NCI-H748 (cell line): Measurements from ENCODE around the gene SNX17.
"Not testable (repeated sequence)": the region's sequence is repeated elsewhere in the genome, so short reads cannot be mapped to it uniquely, and the experiment has no call there.

Experiments
- DNase-seq: peaks from one replicate; lab custom pipeline; 2025; ENCODE audit not compliant: unreplicated experiment; lab: John Stamatoyannopoulos, UW

SNX17 gene, protein sequence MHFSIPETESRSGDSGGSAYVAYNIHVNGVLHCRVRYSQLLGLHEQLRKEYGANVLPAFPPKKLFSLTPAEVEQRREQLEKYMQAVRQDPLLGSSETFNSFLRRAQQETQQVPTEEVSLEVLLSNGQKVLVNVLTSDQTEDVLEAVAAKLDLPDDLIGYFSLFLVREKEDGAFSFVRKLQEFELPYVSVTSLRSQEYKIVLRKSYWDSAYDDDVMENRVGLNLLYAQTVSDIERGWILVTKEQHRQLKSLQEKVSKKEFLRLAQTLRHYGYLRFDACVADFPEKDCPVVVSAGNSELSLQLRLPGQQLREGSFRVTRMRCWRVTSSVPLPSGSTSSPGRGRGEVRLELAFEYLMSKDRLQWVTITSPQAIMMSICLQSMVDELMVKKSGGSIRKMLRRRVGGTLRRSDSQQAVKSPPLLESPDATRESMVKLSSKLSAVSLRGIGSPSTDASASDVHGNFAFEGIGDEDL

DNA sequence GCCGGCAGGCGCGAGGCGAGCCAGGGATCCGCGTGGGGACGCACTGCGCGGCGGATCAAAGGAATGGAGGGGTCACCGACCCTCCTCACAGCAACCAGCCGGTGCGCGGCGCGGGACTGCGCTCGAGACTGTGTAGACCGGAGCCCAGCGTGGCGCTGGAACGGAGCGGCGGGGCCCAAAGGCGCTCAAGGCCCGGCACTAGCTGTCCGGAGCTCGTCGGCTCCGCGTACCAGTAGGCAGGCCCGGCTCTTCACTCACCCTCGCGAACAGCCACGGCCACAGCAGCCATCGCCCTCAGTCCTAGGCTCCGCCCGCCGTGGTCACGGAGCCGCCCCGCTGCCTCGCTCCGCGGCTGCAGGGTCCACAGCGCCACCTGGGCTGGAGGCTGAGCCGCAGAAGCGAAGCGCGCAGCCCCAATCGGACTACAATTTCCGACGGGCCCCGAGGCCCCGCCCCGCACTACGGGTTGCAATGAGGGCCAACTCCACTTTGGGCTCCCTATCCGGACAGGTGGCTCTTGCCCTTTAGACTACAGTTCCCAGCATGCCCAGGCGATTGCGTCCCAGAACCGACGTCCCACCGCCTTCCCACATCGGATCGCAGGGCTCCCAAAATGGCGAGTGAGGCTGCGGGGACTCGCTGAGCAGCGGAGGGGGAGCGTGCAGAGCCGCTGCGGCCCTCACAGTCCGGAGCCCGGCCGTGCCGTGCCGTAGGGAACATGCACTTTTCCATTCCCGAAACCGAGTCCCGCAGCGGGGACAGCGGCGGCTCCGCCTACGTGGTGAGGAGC is at the start of gene SNX17, which contains the start of gene EIF2B4:
Gene SNX17 (plus strand): TSS at position 591 of the 790 bp plus-strand sequence. CDS start 128 bp downstream, at position 719.
Gene EIF2B4 (minus strand): TSS at position 313 of the 790 bp plus-strand sequence. CDS start 24 bp downstream, at position 289.
- peak; percentile 99 for DNase-seq

- peak; percentile 17 for DNase-seq
These were observed 49.4 kb upstream of the SNX17 start for GRCh38 chr2:27320958-27321543.

- DNase-seq = peak; percentile 31
These were observed 48.1 kb upstream of the SNX17 start for GRCh38 chr2:27322301-27322765.

- DNase-seq = peak; percentile 93
These were observed 47.4 kb upstream of the SNX17 start, which contains the start of gene MPV17 for GRCh38 chr2:27322766-27323595. MPV17 (minus strand) TSS chr2:27323097; CDS start chr2:27322517, 580 bp downstream.

DNA sequence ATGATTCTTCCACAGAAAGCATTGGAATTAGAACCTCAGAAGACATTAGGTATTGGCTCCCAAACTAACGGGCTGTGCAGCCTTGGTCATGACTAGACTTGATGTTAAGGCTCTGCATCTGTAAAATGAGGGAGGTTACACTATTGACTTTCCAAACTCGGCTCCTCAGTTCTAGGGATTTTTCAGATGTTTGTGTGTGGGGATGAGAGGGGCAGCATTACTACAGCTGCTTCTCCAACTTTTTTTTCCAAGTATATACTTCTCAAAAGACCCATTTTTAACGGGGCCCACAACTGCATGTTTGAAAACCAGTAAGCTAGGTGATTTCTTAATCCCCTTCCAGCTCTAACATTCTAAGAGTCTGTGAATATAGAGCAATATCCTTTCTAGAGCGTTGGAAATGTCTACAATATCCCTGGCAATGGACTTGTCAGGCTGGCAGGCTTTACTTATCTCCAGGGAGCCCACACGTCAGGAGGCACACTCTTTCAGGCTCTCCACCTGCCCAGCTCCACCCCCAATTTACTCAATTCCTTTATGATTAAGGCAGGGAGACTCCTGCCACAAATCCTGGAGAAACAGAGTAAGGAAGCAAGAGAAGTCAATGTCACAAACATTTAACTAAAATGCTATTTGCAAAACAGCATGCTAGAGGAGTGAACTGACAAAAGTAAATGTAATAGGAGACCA is 46.7 kb upstream of the SNX17 start:
- DNase-seq = peak; percentile 19

DNA sequence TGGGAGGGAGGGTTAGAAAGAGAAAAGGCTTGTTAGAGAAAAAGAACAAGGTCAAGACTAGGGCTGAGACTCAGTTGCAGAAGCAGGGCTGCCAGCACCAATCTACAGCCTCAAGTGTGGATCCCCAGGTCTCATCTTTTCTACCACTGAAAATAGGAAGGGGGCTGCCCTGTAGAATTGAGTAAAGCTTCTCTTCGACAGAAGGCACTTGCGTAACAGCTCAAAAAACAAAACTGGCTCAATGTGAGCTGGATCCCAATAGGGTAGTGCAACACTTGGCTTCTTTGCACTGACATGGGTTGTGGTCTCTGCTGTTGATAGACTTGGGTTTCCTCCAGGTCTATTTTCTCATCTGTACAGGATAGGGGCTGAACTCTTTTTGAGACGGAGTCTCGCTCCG is 45.7 kb upstream of the SNX17 start:
- no peak for DNase-seq

DNA sequence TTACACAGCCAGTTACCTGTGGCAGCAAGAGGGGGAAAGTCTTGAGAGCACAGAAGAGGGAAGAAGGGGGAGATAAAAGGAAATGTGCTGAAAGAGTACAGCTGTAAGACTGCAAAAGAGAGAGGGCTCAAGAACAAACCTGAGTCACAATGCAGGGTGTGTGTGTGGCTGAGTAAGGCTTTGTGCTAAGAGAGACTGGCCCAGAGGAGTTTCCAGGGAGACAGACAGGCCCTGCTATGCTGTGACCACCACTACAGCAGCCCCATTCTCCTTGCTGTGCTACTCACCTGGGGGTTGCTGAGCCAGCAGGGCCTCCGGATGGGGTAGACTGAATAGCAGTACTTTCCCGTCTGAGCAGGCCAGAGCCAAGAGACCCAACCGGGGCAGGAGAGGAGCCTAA is 35.1 kb upstream of the SNX17 start:
- no peak for DNase-seq

- no peak for DNase-seq
These were observed 34.2 kb upstream of the SNX17 start for GRCh38 chr2:27336173-27336572.

- no peak for DNase-seq
These were observed 22.8 kb upstream of the SNX17 start for GRCh38 chr2:27347641-27348040.

DNA sequence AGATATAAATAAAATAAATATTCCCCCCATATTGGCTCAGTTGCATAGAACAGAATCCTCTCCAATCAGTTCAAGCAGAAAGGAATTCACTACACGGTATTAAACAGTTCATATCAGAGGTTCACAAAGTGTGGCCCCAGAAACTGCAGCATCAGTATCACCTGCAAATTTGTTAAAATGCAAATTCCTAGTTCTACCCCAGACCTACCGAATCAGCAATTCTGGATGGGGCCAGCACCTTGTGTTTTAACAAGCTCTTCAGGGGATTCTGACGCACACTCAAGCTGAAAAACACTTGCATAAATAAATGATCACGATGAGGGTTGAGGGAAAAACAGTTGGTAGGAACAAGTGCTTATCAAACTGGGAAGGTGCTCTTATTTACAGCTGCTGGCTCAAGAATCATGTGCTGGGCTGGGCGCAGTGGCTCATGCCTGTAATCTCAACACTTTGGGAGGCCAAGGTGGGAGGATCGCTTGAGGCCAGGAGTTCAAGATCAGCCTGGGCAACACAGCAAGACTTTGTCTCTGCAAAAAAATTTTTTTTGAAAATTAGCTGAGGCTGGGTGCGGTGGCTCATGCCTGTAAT is 20.2 kb upstream of the SNX17 start:
- no peak for DNase-seq

GRCh38 chr2:27351802-27352598 is 18.4 kb upstream of the SNX17 start:
- DNase-seq = no peak

- DNase-seq = not testable (repeated sequence)
These were observed 17.0 kb upstream of the SNX17 start for GRCh38 chr2:27353386-27353761.

GRCh38 chr2:27353762-27354596 is 16.4 kb upstream of the SNX17 start:
- no peak for DNase-seq

- DNase-seq = no peak
These were observed 15.9 kb upstream of the SNX17 start for GRCh38 chr2:27354597-27354927.

GRCh38 chr2:27356056-27356381 is 14.4 kb upstream of the SNX17 start:
- peak; percentile 73 for DNase-seq

GRCh38 chr2:27356382-27357181 is 13.8 kb upstream of the SNX17 start, which contains the start of gene GTF3C2:
GTF3C2 (minus strand) TSS chr2:27356764; CDS start chr2:27343554, 13,210 bp downstream.
- DNase-seq = peak; percentile 99
